K562 (cell line): ENCODE data around the gene PRKAG1. TPM values are rescaled to one million over a fixed set of nuclear protein-coding genes. Genes with fewer than 3 reads are reported as not detected.

Experiments
- SAFB ChIP-seq: fragments of 200-400 bp; formaldehyde crosslinking; IDR thresholded peaks from 2 replicates; pipeline ENCODE4 v1.6.1; 2017; ENCODE audit warnings: low read depth, low read length, borderline replicate concordance
- polyA plus RNA-seq, 8 experiments: library from polyadenylated mRNA; depleted of rRNA in 4 of 8; stranded (reverse) in 5 of 8; unstranded in 3 of 8; fragments of >200 nt; fragmentation: Nextera tagmentation in 2 of 8; fragmentation: Illumina TruSeq in 1 of 8; extraction: Ambion mirVana in 2 of 8; extraction: Trizol in 1 of 8; gene quantifications; 2 replicates each; pipeline versions ENCODE4 v1.2.1 to v1.2.3, GENCODE V29; 2011 to 2014; ENCODE audit warnings: inconsistent platforms in 1 of 8, missing spikeins in 1 of 8
- total RNA-seq, 7 experiments: library from RNA; depleted of rRNA in 6 of 7; stranded (reverse); fragments of >200 nt in 6 of 7; fragmentation: Illumina TruSeq in 2 of 7; extraction: Trizol in 2 of 7; gene quantifications; 2 replicates each; pipeline versions ENCODE4 v1.2.1 to v1.2.3, GENCODE V29; 2011 to 2021; ENCODE audit warnings: low replicate concordance in 1 of 7
- TF ChIP-seq, protein P1 (sequence below), 2 experiments: fragments of 450-650 bp; formaldehyde crosslinking in 1 of 2; IDR thresholded peaks; 2 replicates each; pipeline versions ENCODE4 v1.4.0 to v1.6.1; 2014 to 2020; ENCODE audit warnings: mild to moderate bottlenecking in 2 of 2, borderline replicate concordance in 1 of 2, low read depth in 1 of 2

PRKAG1 gene
- total and polyA plus RNA-seq, 9 of the 15 experiments (the other 6 are each of a cell fraction or from before 2014, with no cell fraction given) = 51.1 to 126 (median 79.1) TPM

DNA sequence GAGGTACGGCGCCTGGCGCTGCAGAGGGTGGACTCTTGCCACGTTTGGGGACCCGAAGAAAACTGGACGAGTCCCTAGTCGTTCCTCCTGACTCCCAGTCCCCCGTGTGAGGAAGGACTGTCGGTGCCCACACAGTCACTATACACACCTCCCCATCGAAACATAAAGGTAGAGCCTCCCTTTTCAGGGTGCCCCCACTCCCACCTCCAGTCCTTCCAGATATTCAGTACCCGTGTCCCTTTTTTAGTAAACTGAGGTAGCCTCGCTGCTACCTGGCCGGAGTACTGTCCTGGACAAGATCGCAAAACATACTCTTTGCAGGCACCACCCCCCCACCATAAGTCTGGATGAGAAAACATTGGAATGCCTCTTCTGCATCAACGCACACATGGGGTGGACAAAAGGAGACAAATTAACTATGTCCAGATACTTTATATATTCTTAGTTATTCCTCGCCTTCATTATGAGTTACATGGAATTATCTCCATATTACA lies 42.6 kb upstream of the PRKAG1 start (continued):
- TF ChIP-seq, protein P1, sequence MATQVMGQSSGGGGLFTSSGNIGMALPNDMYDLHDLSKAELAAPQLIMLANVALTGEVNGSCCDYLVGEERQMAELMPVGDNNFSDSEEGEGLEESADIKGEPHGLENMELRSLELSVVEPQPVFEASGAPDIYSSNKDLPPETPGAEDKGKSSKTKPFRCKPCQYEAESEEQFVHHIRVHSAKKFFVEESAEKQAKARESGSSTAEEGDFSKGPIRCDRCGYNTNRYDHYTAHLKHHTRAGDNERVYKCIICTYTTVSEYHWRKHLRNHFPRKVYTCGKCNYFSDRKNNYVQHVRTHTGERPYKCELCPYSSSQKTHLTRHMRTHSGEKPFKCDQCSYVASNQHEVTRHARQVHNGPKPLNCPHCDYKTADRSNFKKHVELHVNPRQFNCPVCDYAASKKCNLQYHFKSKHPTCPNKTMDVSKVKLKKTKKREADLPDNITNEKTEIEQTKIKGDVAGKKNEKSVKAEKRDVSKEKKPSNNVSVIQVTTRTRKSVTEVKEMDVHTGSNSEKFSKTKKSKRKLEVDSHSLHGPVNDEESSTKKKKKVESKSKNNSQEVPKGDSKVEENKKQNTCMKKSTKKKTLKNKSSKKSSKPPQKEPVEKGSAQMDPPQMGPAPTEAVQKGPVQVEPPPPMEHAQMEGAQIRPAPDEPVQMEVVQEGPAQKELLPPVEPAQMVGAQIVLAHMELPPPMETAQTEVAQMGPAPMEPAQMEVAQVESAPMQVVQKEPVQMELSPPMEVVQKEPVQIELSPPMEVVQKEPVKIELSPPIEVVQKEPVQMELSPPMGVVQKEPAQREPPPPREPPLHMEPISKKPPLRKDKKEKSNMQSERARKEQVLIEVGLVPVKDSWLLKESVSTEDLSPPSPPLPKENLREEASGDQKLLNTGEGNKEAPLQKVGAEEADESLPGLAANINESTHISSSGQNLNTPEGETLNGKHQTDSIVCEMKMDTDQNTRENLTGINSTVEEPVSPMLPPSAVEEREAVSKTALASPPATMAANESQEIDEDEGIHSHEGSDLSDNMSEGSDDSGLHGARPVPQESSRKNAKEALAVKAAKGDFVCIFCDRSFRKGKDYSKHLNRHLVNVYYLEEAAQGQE (IDR thresholded peaks at IDR 0.05; ENCODE audit: borderline replicate concordance) = no peak
- TF ChIP-seq, protein P1 (CRISPR knock-in tag; IDR thresholded peaks at IDR 0.05; ENCODE audit: low read depth) = 0 out of 2 replicates have a peak, but pooled peaks have one; percentile 1
- no peak for TF ChIP-seq SAFB
